A549 (cell line): ENCODE results near the gene QPCTL. TPM values are rescaled to one million over a fixed set of nuclear protein-coding genes. Genes with fewer than 3 reads are reported as not detected.
A peak's percentile ranks its signal among the peaks of the same experiment; 100 is the strongest.

Experiments
- ATAC-seq, 2 experiments: fragments of 200-7000 bp in 1 of 2; fragments of >200 bp in 1 of 2; cut with Nextera tagmentation in 1 of 2; cut with Tn5 transposase in 1 of 2; 3 replicates each; pipeline versions ENCODE4 v1.8.0 to v1.9.1; 2018 to 2020; ENCODE audit warnings: mild to moderate bottlenecking in 1 of 2, moderate library complexity in 1 of 2
- CTCF ChIA-PET: fragments of 300-600 bp; sonication (Branson Sonifier 250); formaldehyde crosslinking; extraction: SDS; loops from one replicate; lab custom pipeline; 2021; ENCODE audit warnings: antibody characterized with exemption, inconsistent platforms; lab: Yijun Ruan, JAX
- POLR2A ChIA-PET: fragments of 350-600 bp; formaldehyde crosslinking; extraction: SDS; loops from one replicate; lab custom pipeline; 2021; ENCODE audit warnings: antibody characterized with exemption, inconsistent platforms; lab: Yijun Ruan, JAX
- DNase-seq, 2 experiments: peaks; one replicate each; pipeline versions ENCODE4 v3.0.0 to v3.0.0-alpha.2; 2011 to 2016; ENCODE audit warnings: low read depth in 1 of 2, low spot score in 1 of 2
- FAIRE-seq: peaks from 2 replicates; lab custom pipeline; 2011; peaks lifted over from hg19 to GRCh38; lab: Jason Lieb, UNC
- H3K27ac ChIP-seq, 2 experiments: fragments of >200 bp; sonication (Bioruptor Twin); formaldehyde crosslinking; 3 replicates each; pipeline ENCODE4 v1.5.1; 2016 to 2017
- H3K4me1 ChIP-seq: fragments of >200 bp; sonication (Bioruptor Twin); formaldehyde crosslinking; 3 replicates; pipeline ENCODE4 v1.6.1; 2016
- H3K4me2 ChIP-seq: fragments of >200 bp; sonication (Bioruptor Twin); formaldehyde crosslinking; 3 replicates; pipeline ENCODE4 v1.6.1; 2016
- H3K4me3 ChIP-seq: fragments of >200 bp; sonication (Bioruptor Twin); formaldehyde crosslinking; 3 replicates; pipeline ENCODE4 v1.5.1; 2016
- H3K9me3 ChIP-seq: fragments of >200 bp; sonication (Bioruptor Twin); formaldehyde crosslinking; 3 replicates; pipeline ENCODE4 v1.6.1; 2016
- ATOH8 ChIP-seq: fragments of 250-450 bp; sonication (Bioruptor Pico); IDR thresholded peaks from 2 replicates; pipeline ENCODE4 v1.5.0; 2020; ENCODE audit warnings: low read depth, mild to moderate bottlenecking, moderate library complexity
- BCL3 ChIP-seq: fragments of >200 bp; sonication (Bioruptor Twin); formaldehyde crosslinking; IDR thresholded peaks from 3 replicates; pipeline ENCODE4 v1.6.1; 2016
- EHF ChIP-seq: fragments of 250-450 bp; sonication (Bioruptor Pico); IDR thresholded peaks from 2 replicates; pipeline ENCODE4 v1.5.0; 2020; ENCODE audit warnings: mild to moderate bottlenecking
- FOXS1 ChIP-seq: fragments of 250-450 bp; sonication (Bioruptor Pico); IDR thresholded peaks from 2 replicates; pipeline ENCODE4 v1.5.0; 2020; ENCODE audit warnings: mild to moderate bottlenecking, moderate library complexity
- HDAC2 ChIP-seq: fragments of 200-600 bp; sonication (generic); IDR thresholded peaks from 2 replicates; pipeline ENCODE4 v1.6.1; 2016
- HES2 ChIP-seq: fragments of >200 bp; sonication (Bioruptor Twin); formaldehyde crosslinking; IDR thresholded peaks from 2 replicates; pipeline ENCODE4 v1.6.1; 2016
- HMGXB4 ChIP-seq: fragments of 250-450 bp; sonication (Bioruptor Pico); IDR thresholded peaks from 2 replicates; pipeline ENCODE4 v1.5.0; 2021; ENCODE audit warnings: mild to moderate bottlenecking, moderate library complexity, borderline replicate concordance
- HOXA7 ChIP-seq: fragments of 250-450 bp; sonication (Bioruptor Pico); IDR thresholded peaks from 2 replicates; pipeline ENCODE4 v1.5.0; 2020; ENCODE audit warnings: mild to moderate bottlenecking, moderate library complexity
- JUN ChIP-seq, 2 experiments: fragments of >200 bp; sonication (Bioruptor Twin); formaldehyde crosslinking; IDR thresholded peaks; 2 replicates in 1 of 2; 3 replicates in 1 of 2; pipeline ENCODE4 v1.6.1; 2016 to 2017
- JUNB ChIP-seq: fragments of >200 bp; sonication (Bioruptor Twin); formaldehyde crosslinking; IDR thresholded peaks from 2 replicates; pipeline ENCODE4 v1.6.1; 2016
- KDM5A ChIP-seq: fragments of 200-600 bp; sonication (generic); IDR thresholded peaks from 2 replicates; pipeline ENCODE4 v1.6.1; 2016; ENCODE audit warnings: antibody characterized with exemption, mild to moderate bottlenecking
- NFE2L2 ChIP-seq: fragments of 150-350 bp; conservative IDR thresholded peaks from 2 replicates; pipeline ENCODE4 v1.6.1; 2014; ENCODE audit warnings: low read length
- NPAS2 ChIP-seq: fragments of 250-450 bp; sonication (Bioruptor Pico); IDR thresholded peaks from 2 replicates; pipeline ENCODE4 v1.8.0; 2022; ENCODE audit warnings: mild to moderate bottlenecking, moderate library complexity, borderline replicate concordance
- POLR2A ChIP-seq: IDR thresholded peaks from 2 replicates; pipeline ENCODE4 v1.6.1; 2012; ENCODE audit warnings: mild to moderate bottlenecking, low read length
- RAD21 ChIP-seq, 2 experiments: fragments of >200 bp in 1 of 2; sonication (Bioruptor Twin) in 1 of 2; formaldehyde crosslinking in 1 of 2; IDR thresholded peaks in 1 of 2; conservative IDR thresholded peaks in 1 of 2; 2 replicates in 1 of 2; 3 replicates in 1 of 2; pipeline ENCODE4 v1.6.1; 2012 to 2018; ENCODE audit warnings: inconsistent platforms in 1 of 2
- RFX5 ChIP-seq: fragments of 450-650 bp; IDR thresholded peaks from 2 replicates; pipeline ENCODE4 v1.7.1; 2014; ENCODE audit warnings: antibody characterized with exemption, mild to moderate bottlenecking, moderate library complexity
- RNF2 ChIP-seq: fragments of 200-600 bp; sonication (generic); IDR thresholded peaks from 2 replicates; pipeline ENCODE4 v1.6.1; 2016; ENCODE audit warnings: low read depth, mild to moderate bottlenecking, antibody characterized with exemption, moderate library complexity, borderline replicate concordance
- SMC3 ChIP-seq: fragments of >200 bp; sonication (Bioruptor Twin); formaldehyde crosslinking; IDR thresholded peaks from 3 replicates; pipeline ENCODE4 v1.6.1; 2018; ENCODE audit warnings: inconsistent platforms
- TFCP2L1 ChIP-seq: fragments of 250-450 bp; sonication (Bioruptor Pico); IDR thresholded peaks from 2 replicates; pipeline ENCODE4 v1.5.0; 2021; ENCODE audit warnings: mild to moderate bottlenecking
- WGBS: methylation state at CpG from one replicate; pipeline ENCODE4 v1.1.6; 2017; ENCODE audit errors: missing lambda C conversion rate; 5-methylcytosine and 5-hydroxymethylcytosine counted together
- polyA plus RNA-seq, 4 experiments: library from polyadenylated mRNA; depleted of rRNA in 3 of 4; stranded (reverse); fragments of >200 nt; fragmentation: RNase III in 1 of 4; extraction: RNeasy Plus Mini Kit Qiagen cat#74134 plus additional on column Dnase treatment in 1 of 4; gene quantifications; 2 replicates in 3 of 4; 3 replicates in 1 of 4; pipeline ENCODE4 v1.2.3, GENCODE V29; 2011 to 2017
- TF ChIP-seq, protein P1 (sequence below): fragments of 150-350 bp; IDR thresholded peaks from 2 replicates; pipeline ENCODE4 v1.6.1; 2014; ENCODE audit warnings: low read depth, mild to moderate bottlenecking, low read length
- TF ChIP-seq, protein P2 (sequence below): IDR thresholded peaks from 2 replicates; pipeline ENCODE4 v1.6.1; 2012
- TF ChIP-seq, protein P3 (sequence below): fragments of 200-600 bp; sonication (generic); IDR thresholded peaks from 2 replicates; pipeline ENCODE4 v1.6.1; 2016; ENCODE audit warnings: antibody characterized with exemption, mild to moderate bottlenecking, moderate library complexity

The QPCTL gene
- polyA plus RNA-seq, 2 of the 4 experiments (the other 2 are of a cell fraction) = 9.4 to 10.4 TPM

DNA sequence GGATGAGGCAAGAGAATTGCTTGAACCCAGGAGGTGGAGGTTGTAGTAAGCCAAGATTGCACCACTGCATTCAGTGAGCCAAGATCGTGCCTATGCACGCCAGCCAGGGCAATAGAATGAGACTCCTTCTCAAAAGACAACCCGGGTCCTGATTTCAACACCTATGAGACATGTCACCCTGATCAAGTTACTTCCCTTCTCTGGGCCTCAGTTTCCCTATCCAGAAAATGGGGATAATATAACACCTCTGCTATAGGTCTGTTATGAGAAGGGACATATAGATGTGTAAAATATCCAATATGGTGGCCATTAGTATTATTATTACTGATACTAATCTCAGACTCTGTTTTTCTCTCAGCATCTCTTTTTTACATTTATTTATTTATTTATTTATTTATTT lies 37.4 kb upstream of the QPCTL start:
- no peak for FAIRE-seq

GRCh38 chr19:45657520-45658167 lies 34.8 kb upstream of the QPCTL start:
- CTCF ChIA-PET = interaction anchor here (0.6 to 2.8 kb wide), 6 partner anchors 9 to 49 kb away, joined by 3 to 14 read pairs (median 6); partner anchors contain the start of genes EML2 and GIPR
- Histone ChIP-seq H3K4me3 (no peak overlapping the region), H3K4me1 (no peaks in the 10 kb centered on the region), H3K4me2 (no peak overlapping the region), H3K9me3 (no peaks in the 10 kb centered on the region), H3K27ac (no peak overlapping the region)
- 56% methylated on average over 14 of the region's 14 CpGs for whole genome bisulfite sequencing
- peak; percentile 8 to 33; a peak in 3 of 6 replicates for ATAC-seq
- FAIRE-seq = no peak
- POLR2A ChIA-PET = no interaction called here
- no peak for TF ChIP-seq FOXS1 (CRISPR knock-in tag)
- TF ChIP-seq HDAC2 = no peak
- no peak for TF ChIP-seq SMC3
- no peak for TF ChIP-seq RAD21 (conservative IDR thresholded peaks at IDR 0.05 in 1 of 2, IDR thresholded peaks at IDR 0.05 in 1 of 2)
- TF ChIP-seq RFX5 = no peak
- no peak for TF ChIP-seq HMGXB4 (CRISPR knock-in tag)
- no peak for TF ChIP-seq HOXA7 (CRISPR knock-in tag)
- TF ChIP-seq EHF (CRISPR knock-in tag) = no peak
- DNase-seq = no peak

More for the DNA sequence above, 37.4 kb upstream of the QPCTL start:
- no peaks in the 10 kb centered on the region for H3K9me3 ChIP-seq
- DNase-seq (no peak), ATAC-seq (no peak)
- TF ChIP-seq JUNB = no peak
- ChIA-PET CTCF (interaction anchor here (5.8 kb wide), 1 partner anchor 13 kb away, joined by 38 read pairs; no protein-coding TSS in a partner anchor), POLR2A (no interaction called here)
- H3K27ac ChIP-seq = no peak overlapping the region
- H3K4me3 ChIP-seq = no peak overlapping the region
- 89% methylated on average over 3 of the region's 3 CpGs for WGBS
- H3K4me2 ChIP-seq = no peak overlapping the region
- no peaks in the 10 kb centered on the region for H3K4me1 ChIP-seq

DNA sequence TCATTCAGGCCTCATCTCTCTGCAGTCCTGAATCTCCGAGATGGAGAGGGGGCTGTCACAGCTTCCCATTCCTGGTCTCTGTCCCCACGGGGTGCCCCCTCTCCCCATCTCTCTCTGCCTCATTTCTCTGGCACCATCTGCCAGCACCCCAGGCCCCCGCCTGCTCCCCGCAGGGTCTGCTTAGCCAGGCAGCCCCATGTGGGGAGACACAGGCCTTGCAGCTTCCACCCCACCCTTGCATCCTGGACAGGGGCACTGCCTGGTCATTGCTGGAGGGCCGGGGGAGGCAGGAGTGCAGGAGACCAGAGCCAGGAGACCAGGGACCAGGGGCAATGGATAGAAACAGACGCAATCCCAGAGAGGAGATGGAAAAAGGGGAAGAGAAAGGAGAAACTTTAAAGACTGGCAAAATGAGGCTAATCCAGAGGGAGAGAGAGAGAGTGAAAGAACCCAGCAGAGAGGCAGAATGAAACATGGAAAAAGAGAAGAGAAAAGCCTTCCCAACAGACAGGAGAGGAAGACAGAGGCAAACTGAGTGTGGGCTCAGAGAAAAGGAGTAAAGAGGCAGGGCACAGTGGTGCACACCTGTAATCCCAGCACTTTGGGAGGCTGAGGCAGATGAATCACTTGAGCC lies 33.3 kb upstream of the QPCTL start:
- Histone ChIP-seq H3K9me3 (no peaks in the 10 kb centered on the region), H3K4me3 (no peak overlapping the region), H3K27ac (no peak overlapping the region), H3K4me2 (no peak overlapping the region), H3K4me1 (no peaks in the 10 kb centered on the region)
- WGBS = 56% methylated on average over 6 of the region's 6 CpGs
- CTCF ChIA-PET = interaction anchor here (0.6 to 1.1 kb wide), 3 partner anchors 16 to 465 kb away, joined by 3 to 5 read pairs (median 5); no protein-coding TSS in a partner anchor
- POLR2A ChIA-PET = no interaction called here
- ATAC-seq (peak; percentile 45 to 60), FAIRE-seq (no peak), DNase-seq (no peak)
- TF ChIP-seq, protein P1, sequence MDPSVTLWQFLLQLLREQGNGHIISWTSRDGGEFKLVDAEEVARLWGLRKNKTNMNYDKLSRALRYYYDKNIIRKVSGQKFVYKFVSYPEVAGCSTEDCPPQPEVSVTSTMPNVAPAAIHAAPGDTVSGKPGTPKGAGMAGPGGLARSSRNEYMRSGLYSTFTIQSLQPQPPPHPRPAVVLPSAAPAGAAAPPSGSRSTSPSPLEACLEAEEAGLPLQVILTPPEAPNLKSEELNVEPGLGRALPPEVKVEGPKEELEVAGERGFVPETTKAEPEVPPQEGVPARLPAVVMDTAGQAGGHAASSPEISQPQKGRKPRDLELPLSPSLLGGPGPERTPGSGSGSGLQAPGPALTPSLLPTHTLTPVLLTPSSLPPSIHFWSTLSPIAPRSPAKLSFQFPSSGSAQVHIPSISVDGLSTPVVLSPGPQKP = no peak
- TF ChIP-seq NPAS2 (CRISPR knock-in tag) = no peak
- TF ChIP-seq, protein P2, sequence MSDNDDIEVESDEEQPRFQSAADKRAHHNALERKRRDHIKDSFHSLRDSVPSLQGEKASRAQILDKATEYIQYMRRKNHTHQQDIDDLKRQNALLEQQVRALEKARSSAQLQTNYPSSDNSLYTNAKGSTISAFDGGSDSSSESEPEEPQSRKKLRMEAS = no peak
- no peak for TF ChIP-seq HDAC2
- TF ChIP-seq BCL3 = no peak
- no peak for TF ChIP-seq ATOH8
- no peak for TF ChIP-seq POLR2A
- no peak for TF ChIP-seq HES2
- TF ChIP-seq KDM5A = no peak
- TF ChIP-seq, protein P3, sequence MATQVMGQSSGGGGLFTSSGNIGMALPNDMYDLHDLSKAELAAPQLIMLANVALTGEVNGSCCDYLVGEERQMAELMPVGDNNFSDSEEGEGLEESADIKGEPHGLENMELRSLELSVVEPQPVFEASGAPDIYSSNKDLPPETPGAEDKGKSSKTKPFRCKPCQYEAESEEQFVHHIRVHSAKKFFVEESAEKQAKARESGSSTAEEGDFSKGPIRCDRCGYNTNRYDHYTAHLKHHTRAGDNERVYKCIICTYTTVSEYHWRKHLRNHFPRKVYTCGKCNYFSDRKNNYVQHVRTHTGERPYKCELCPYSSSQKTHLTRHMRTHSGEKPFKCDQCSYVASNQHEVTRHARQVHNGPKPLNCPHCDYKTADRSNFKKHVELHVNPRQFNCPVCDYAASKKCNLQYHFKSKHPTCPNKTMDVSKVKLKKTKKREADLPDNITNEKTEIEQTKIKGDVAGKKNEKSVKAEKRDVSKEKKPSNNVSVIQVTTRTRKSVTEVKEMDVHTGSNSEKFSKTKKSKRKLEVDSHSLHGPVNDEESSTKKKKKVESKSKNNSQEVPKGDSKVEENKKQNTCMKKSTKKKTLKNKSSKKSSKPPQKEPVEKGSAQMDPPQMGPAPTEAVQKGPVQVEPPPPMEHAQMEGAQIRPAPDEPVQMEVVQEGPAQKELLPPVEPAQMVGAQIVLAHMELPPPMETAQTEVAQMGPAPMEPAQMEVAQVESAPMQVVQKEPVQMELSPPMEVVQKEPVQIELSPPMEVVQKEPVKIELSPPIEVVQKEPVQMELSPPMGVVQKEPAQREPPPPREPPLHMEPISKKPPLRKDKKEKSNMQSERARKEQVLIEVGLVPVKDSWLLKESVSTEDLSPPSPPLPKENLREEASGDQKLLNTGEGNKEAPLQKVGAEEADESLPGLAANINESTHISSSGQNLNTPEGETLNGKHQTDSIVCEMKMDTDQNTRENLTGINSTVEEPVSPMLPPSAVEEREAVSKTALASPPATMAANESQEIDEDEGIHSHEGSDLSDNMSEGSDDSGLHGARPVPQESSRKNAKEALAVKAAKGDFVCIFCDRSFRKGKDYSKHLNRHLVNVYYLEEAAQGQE = no peak
- TF ChIP-seq RNF2 = no peak
- TF ChIP-seq TFCP2L1 (CRISPR knock-in tag) = no peak
- TF ChIP-seq NFE2L2 = no peak
- TF ChIP-seq JUN (IDR thresholded peaks at IDR 0.05) = no peak
